ENCODE results near the gene AIP.

AIP gene

DNA sequence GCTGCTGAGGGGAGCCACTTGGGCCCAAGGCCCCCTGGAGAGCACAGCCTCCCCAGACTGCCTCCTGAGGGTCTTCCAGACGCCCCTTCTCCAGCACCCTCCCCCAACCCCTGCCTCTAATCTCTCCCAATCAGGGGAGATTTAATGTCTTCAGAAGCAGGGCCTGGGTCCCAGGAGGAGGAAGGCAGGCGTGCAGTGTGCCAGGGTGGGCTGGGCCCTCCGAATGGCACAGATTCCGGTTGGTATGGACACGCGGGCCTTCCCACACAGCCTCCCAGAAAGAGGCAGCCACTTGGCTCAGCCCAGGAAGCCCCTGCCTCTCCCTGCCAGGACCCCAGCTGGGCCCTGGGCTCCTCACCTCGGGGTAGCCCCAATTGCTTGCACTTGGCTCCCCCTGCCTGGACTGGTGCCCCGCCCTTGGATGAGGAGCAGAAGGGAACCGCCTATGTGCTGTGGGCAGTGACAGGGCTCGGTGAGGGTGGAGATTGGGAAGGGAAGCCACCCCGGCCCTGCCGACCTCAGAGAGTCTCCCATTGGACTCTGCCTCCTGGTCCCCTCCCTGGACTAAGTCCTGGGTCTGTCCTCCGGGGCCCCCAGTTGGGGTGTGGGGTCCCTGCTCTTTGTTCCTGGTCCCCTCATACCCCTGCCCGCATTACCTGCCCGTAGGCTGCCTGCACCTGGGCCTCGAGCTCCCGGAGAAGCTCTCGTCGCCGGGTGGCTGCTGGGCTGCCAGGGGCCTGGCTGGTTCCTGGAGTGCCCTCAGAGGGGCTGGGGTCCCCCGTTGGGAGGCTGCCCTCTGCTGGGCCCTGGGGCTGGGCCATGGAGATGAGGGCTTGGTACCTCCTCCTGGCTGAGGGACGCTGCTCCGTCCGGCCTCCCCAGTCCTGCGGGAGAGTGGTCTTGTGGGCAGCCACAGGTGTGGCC is 41.0 kb downstream of the AIP start:
- CTCF ChIA-PET = no interaction called here
- no peak for DNase-seq (ENCODE audit: extremely low spot score)
- POLR2A ChIA-PET = no interaction called here
- TF ChIP-seq, protein P1, sequence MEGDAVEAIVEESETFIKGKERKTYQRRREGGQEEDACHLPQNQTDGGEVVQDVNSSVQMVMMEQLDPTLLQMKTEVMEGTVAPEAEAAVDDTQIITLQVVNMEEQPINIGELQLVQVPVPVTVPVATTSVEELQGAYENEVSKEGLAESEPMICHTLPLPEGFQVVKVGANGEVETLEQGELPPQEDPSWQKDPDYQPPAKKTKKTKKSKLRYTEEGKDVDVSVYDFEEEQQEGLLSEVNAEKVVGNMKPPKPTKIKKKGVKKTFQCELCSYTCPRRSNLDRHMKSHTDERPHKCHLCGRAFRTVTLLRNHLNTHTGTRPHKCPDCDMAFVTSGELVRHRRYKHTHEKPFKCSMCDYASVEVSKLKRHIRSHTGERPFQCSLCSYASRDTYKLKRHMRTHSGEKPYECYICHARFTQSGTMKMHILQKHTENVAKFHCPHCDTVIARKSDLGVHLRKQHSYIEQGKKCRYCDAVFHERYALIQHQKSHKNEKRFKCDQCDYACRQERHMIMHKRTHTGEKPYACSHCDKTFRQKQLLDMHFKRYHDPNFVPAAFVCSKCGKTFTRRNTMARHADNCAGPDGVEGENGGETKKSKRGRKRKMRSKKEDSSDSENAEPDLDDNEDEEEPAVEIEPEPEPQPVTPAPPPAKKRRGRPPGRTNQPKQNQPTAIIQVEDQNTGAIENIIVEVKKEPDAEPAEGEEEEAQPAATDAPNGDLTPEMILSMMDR (IDR thresholded peaks at IDR 0.05; ENCODE audit: control extremely low read depth, extremely low read depth, low read depth, missing control alignments) = no peak

DNA sequence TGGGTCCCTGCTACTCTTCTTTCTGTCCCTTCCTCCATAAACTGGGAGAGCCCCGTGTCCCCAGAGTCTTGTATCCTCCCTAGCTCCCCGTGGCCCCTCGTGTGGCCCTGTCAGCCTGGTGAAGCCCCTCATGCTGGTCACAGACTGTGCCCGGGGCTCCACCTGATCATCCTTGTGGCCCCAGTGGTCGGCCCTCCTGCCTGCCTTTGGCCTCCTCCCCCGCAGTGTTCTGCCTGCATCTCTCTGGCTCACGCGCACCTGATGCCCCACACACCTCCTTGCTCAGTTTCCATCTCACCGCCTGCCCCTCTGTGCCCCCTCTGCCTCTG is 41.6 kb downstream of the AIP start:
- ChIA-PET CTCF (no interaction called here), POLR2A (no interaction called here)
- no peak for DNase-seq (ENCODE audit: extremely low spot score)
- TF ChIP-seq, protein P1 (IDR thresholded peaks at IDR 0.05; ENCODE audit: control extremely low read depth, extremely low read depth, low read depth, missing control alignments) = no peak

DNA sequence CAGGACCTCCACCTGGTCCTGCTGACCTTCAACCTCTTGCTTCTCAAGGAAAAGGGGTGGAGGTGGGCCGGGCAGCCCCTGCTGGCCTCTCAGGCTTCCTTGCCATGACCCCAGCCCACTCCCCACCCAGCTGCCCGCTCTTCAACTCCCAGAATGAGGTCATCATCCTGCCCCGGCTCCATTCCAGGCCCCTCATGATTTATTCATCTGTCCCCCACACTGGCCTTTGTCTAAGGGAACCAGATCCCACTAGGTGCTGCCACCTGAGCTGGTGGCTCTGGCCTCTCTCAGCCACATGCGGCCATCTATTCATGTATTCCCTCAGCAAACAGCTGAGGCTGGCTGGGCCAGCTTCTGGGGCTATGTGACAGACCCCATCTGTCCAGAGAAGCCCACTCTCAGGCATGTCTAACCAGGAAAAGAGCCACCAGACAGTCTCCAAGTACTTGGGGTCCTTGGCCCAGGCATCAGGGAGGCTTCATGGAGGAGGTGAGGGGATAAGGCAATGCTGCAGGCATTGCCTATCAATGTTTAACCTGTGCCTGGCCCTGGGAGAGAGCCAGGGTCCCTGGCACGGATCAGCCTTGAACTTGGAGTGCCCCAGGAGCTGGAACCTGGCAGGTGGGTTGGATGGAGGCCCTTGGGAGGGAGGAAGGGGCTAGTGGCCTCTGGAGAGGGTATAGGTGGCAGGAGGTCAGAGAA is 42.6 kb downstream of the AIP start:
- TF ChIP-seq, protein P1 (IDR thresholded peaks at IDR 0.05; ENCODE audit: control extremely low read depth, extremely low read depth, low read depth, missing control alignments) = no peak
- no peak for DNase-seq (ENCODE audit: extremely low spot score)
- ChIA-PET POLR2A (no interaction called here), CTCF (no interaction called here)

DNA sequence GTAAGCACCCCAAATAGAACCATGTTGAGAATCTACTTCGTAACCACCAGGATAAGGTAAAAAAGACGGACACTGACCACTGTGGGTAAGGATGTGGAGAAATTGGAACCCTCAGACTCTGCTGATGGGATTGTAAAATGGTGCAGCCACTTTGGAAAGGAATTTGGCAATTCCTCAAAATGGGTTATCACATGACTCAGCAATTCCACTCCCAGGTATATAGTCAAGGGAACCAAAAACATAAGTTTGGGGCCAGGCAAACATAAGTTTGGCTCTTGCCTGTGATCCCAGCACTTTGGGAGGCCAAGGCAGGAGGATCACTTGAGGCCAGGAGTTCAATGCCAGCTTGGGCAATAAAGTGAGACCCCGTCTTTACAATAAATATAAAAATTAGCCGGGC is 45.5 kb downstream of the AIP start:
- TF ChIP-seq, protein P1 (IDR thresholded peaks at IDR 0.05; ENCODE audit: control extremely low read depth, extremely low read depth, low read depth, missing control alignments) = no peak
- no peak for DNase-seq (ENCODE audit: extremely low spot score)
- ChIA-PET CTCF (no interaction called here), POLR2A (no interaction called here)

DNA sequence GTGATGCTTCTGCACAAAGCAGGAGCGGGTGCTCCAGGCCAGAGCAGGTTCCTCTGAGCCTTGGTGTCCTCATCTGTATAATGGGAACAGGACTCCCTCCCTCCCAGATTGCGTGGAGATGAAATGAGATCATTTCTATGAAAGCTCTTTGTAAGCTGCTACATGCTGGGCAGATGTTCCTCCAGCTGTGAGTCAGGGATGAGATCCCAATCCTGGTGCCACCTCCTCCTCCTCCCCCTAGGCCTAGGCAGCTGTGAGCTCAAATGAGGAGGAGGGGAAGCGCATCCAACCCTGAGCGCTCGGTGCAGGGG is 47.4 kb downstream of the AIP start:
- CTCF ChIA-PET = interaction anchor here (1.3 to 2.7 kb wide), 4 partner anchors 11 to 100 kb away, joined by 3 to 10 read pairs (median 4); partner anchors contain the start of gene NUDT8
- POLR2A ChIA-PET = no interaction called here
- TF ChIP-seq, protein P1 (IDR thresholded peaks at IDR 0.05; ENCODE audit: control extremely low read depth, extremely low read depth, low read depth, missing control alignments) = no peak
- DNase-seq (ENCODE audit: extremely low spot score) = no peak

DNA sequence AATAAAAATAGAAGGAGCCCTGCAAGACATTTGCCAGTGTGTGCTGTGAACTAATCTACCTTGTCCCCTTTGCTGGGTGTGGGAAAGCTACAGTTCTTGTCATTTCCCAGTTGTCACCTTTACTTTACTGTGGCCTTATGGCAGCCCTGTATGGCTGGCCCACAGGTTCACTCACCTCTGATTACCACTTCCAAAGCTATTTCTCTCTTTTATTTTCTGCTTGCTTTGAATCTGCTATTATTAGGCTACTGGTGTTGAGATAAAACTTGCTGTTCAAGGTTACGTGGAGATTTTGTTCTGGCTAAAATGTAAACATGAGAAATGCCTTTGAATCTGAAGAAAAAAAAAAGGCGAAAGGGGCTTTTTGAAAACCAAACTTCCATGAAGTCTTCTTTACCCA is 50.1 kb downstream of the AIP start:
- CTCF ChIA-PET = no interaction called here
- TF ChIP-seq, protein P1 (IDR thresholded peaks at IDR 0.05; ENCODE audit: control extremely low read depth, extremely low read depth, low read depth, missing control alignments) = no peak
- DNase-seq (ENCODE audit: extremely low spot score) = no peak
- POLR2A ChIA-PET = no interaction called here

Data from GM10248 (cell line).